Spleen (tissue), 7 donors: ENCODE results near the gene JADE2.

Source experiments
- POLR2A ChIP-seq, 3 donors: fragments of 450-650 bp; IDR thresholded peaks; one replicate each; pipeline ENCODE4 v1.5.1; 2017; ENCODE audit warnings: antibody characterized with exemption in 3 of 3, mild to moderate bottlenecking in 1 of 3
- TF ChIP-seq, protein P1 (sequence below), 11 experiments: fragments of 200-600 bp in 7 of 11; fragments of 450-650 bp in 4 of 11; sonication (generic) in 4 of 11; IDR thresholded peaks in 8 of 11; conservative IDR thresholded peaks in 3 of 11; 1 replicate in 7 of 11; 2 replicates in 4 of 11; pipeline versions ENCODE4 v1.4.0 to v1.8.0; 2016 to 2021; ENCODE audit warnings: antibody characterized with exemption in 11 of 11, inconsistent platforms in 4 of 11, mild to moderate bottlenecking in 1 of 11
- donor health status: DM: no; HTN: no; CAD: no; lungs with moderate emphysema.
- donor health status: DM: no; HTN: no; CAD: no.
- donor health status: DM: no; HTN: no; CAD: no.

DNA sequence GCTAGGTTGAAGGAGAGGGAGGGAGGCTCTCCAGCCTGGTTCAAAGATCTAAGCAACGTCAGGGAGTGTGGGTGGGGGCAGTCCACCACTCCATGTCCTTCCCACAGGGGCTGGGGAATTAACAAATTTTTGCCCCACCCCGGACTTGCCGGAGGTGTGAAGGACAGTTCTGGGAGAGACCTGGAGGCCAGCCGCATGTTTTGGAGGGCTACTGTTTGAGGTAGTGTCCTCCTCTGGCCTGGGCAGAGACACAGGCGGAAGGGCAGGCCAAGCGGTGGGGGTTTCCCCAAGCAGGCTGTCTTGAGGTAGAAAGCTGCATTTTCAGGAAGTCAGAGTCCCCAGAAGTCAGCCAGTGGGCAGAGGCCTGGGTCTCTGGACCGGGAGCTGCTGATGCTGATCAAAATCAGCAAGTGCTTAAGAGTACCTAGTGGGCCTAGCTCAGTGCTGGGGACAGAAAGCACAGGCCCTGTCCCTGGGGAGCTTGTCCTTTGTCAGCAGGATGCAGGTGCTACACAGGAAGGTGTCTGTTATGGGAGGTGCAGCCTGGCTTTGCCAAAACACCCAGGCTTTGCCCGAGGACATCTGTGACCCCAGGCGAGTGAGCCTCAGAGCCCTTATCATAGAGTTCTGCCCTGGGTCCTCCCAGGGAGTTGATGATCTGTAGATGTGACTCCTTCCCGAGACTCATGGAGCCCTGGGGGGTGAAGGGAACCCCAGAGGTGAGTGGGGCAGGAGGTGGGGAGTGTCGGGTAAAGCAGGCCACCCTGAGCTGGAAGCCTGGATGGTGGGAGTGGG is 18.5 kb downstream of the JADE2 start:
- TF ChIP-seq, protein P1, sequence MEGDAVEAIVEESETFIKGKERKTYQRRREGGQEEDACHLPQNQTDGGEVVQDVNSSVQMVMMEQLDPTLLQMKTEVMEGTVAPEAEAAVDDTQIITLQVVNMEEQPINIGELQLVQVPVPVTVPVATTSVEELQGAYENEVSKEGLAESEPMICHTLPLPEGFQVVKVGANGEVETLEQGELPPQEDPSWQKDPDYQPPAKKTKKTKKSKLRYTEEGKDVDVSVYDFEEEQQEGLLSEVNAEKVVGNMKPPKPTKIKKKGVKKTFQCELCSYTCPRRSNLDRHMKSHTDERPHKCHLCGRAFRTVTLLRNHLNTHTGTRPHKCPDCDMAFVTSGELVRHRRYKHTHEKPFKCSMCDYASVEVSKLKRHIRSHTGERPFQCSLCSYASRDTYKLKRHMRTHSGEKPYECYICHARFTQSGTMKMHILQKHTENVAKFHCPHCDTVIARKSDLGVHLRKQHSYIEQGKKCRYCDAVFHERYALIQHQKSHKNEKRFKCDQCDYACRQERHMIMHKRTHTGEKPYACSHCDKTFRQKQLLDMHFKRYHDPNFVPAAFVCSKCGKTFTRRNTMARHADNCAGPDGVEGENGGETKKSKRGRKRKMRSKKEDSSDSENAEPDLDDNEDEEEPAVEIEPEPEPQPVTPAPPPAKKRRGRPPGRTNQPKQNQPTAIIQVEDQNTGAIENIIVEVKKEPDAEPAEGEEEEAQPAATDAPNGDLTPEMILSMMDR (IDR thresholded peaks at IDR 0.05 in 8 of 11, conservative IDR thresholded peaks at IDR 0.05 in 3 of 11), result no peak
- TF ChIP-seq POLR2A (IDR thresholded peaks at IDR 0.05), result no peak
